Measurements from ENCODE around the gene C1QTNF8. TPM values are rescaled to one million over a fixed set of nuclear protein-coding genes. Genes with fewer than 3 reads are reported as not detected.

The C1QTNF8 gene, protein sequence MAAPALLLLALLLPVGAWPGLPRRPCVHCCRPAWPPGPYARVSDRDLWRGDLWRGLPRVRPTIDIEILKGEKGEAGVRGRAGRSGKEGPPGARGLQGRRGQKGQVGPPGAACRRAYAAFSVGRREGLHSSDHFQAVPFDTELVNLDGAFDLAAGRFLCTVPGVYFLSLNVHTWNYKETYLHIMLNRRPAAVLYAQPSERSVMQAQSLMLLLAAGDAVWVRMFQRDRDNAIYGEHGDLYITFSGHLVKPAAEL
- total RNA-seq (2014; rRNA removed; shearing (Covaris generic); ENCODE audit: low replicate concordance), result not detected in 2 replicates

GRCh38 chr16:1096169-1097082 lies at the start of gene C1QTNF8:
TSS of gene C1QTNF8 (minus strand) at chr16:1096244. CDS start at chr16:1094922, 1,322 bp downstream.
- no peaks in the 10 kb centered on the region for H3K36me3 ChIP-seq (ENCODE audit: insufficient read depth, low read length)
- H3K9me2 ChIP-seq (replicated peaks; ENCODE audit: insufficient read depth, low read length), result no peaks in the 10 kb centered on the region
- H3K4me3 ChIP-seq (ENCODE audit: low read length), result no peak within 1 kb of the TSS
- no peak within 1 kb of the TSS for H3K27ac ChIP-seq (ENCODE audit: low read length)
- H3K79me2 ChIP-seq (ENCODE audit: low read length), result no peaks in the 10 kb centered on the region
- H3K9ac ChIP-seq (ENCODE audit: low read length), result no peak within 1 kb of the TSS
- no peaks in the 10 kb centered on the region for H3K27me3 ChIP-seq (ENCODE audit: low read length)
- DNase-seq, result no peak
- no peak within 1 kb of the TSS for H3K4me2 ChIP-seq (ENCODE audit: low read depth, low read length, poor library complexity, severe bottlenecking)
- H2AFZ ChIP-seq (ENCODE audit: low read length), result no peak within 1 kb of the TSS
- H3K9me3 ChIP-seq (ENCODE audit: low read length), result no peaks in the 10 kb centered on the region
- peaks cover 8% of the 10 kb centered on the region; the same call in 1 of the 2 replicates for H4K20me1 ChIP-seq (ENCODE audit: insufficient read depth, low read depth, low read length)
- H3K4me1 ChIP-seq (ENCODE audit: low read length), result peaks cover 3% of the 10 kb centered on the region; the same call in 1 of the 2 replicates

- no peaks in the 10 kb centered on the region for H4K20me1 ChIP-seq (ENCODE audit: insufficient read depth, low read depth, low read length)
- H2AFZ ChIP-seq (ENCODE audit: low read length), result no peak overlapping the region
- no peaks in the 10 kb centered on the region for H3K9me2 ChIP-seq (replicated peaks; ENCODE audit: insufficient read depth, low read length)
- H3K27ac ChIP-seq (ENCODE audit: low read length), result no peak overlapping the region
- DNase-seq, result no peak
- no peaks in the 10 kb centered on the region for H3K27me3 ChIP-seq (ENCODE audit: low read length)
- H3K4me1 ChIP-seq (ENCODE audit: low read length), result no peaks in the 10 kb centered on the region
- H3K79me2 ChIP-seq (ENCODE audit: low read length), result no peaks in the 10 kb centered on the region
- H3K9ac ChIP-seq (ENCODE audit: low read length), result no peak overlapping the region
- no peaks in the 10 kb centered on the region for H3K36me3 ChIP-seq (ENCODE audit: insufficient read depth, low read length)
- H3K9me3 ChIP-seq (ENCODE audit: low read length), result no peaks in the 10 kb centered on the region
- H3K4me2 ChIP-seq (ENCODE audit: low read depth, low read length, poor library complexity, severe bottlenecking), result no peak overlapping the region
- no peak overlapping the region for H3K4me3 ChIP-seq (ENCODE audit: low read length)
These were observed 49.5 kb upstream of the C1QTNF8 start for GRCh38 chr16:1145383-1146100.

DNA sequence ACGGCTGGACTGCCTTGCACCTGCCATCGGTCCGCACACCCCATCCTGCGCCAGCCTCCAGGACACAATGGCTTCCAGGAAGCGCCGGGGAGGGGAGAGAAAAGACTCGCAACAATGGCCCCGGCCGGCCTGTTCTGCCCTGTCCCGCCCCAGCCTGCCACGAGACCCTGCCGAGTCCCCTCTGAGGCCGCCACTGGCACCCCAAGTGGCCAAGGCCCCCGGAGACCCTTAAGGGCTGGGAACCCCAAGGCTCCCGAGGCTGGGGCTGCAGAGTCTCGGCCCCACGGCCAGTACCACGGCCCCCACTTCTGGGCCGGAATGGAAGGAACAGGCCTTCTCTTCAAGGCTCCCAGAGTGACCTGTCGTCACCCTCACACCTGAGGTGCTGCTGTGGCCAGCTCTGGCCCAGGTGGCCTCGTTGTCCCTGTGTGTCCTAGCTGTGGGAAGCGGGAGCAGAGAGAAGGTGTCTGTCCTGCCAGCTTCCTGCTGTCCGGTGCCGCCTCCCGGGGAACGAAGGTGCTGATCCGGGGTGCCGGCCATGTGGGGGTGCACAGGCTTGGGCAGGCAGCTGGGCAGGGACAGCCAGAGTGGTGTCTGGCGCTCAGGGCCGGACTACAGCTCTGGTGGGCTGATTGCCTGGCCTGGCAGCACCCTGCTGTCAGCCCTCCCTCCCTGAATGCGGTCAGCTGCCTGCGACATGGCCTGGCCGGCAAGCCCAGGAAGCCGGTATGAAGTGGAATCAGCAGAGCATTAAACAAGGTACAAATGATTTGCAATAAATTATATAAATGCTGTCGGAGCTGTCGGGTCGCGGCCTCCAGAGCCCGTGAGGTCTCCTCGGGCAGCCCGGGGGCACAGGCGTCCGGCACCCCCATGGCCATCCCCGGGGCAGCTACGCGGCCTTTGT lies 48.7 kb upstream of the C1QTNF8 start:
- no peaks in the 10 kb centered on the region for H3K27me3 ChIP-seq (ENCODE audit: low read length)
- H3K9me2 ChIP-seq (replicated peaks; ENCODE audit: insufficient read depth, low read length), result no peaks in the 10 kb centered on the region
- H3K4me1 ChIP-seq (ENCODE audit: low read length), result no peaks in the 10 kb centered on the region
- H3K79me2 ChIP-seq (ENCODE audit: low read length), result no peaks in the 10 kb centered on the region
- H3K4me3 ChIP-seq (ENCODE audit: low read length), result no peak overlapping the region
- H3K4me2 ChIP-seq (ENCODE audit: low read depth, low read length, poor library complexity, severe bottlenecking), result no peak overlapping the region
- no peak for DNase-seq
- H3K9ac ChIP-seq (ENCODE audit: low read length), result no peak overlapping the region
- H3K36me3 ChIP-seq (ENCODE audit: insufficient read depth, low read length), result no peaks in the 10 kb centered on the region
- H3K27ac ChIP-seq (ENCODE audit: low read length), result no peak overlapping the region
- no peak overlapping the region for H2AFZ ChIP-seq (ENCODE audit: low read length)
- no peaks in the 10 kb centered on the region for H4K20me1 ChIP-seq (ENCODE audit: insufficient read depth, low read depth, low read length)
- no peaks in the 10 kb centered on the region for H3K9me3 ChIP-seq (ENCODE audit: low read length)

DNA sequence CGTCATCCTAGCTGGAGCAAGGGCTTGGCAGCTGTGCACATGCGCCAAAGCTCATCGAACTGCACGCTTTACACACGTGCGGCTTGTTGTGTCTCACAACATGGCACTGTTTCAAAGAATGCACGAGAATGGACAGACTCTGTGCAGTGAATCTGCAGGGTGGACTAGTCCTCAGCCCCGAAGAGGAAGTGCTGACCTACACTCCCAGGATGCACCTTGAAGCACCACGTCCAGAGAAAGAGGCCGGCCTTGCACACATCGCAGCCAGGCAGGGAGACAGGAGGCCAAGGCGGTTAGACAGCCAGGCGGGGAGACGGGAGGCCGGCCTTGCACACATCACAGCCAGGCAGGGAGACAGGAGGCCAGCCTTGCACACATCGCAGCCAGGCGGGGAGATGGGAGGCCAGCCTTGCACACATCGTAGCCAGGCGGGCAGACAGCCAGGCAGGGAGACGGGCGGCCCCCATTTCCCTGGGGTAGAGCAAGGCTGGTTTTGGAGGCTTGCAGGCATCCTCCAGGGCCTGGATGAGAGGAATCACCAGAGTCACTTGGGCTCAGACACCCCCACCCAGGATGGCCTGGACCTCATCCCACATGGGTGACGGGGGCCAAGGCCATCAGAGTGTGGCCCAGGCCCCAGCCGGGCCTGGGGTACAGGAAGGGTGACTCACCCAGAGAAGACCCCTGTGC lies 47.9 kb upstream of the C1QTNF8 start:
- H4K20me1 ChIP-seq (ENCODE audit: insufficient read depth, low read depth, low read length), result no peaks in the 10 kb centered on the region
- H3K27ac ChIP-seq (ENCODE audit: low read length), result no peak overlapping the region
- no peaks in the 10 kb centered on the region for H3K36me3 ChIP-seq (ENCODE audit: insufficient read depth, low read length)
- no peak overlapping the region for H3K4me2 ChIP-seq (ENCODE audit: low read depth, low read length, poor library complexity, severe bottlenecking)
- no peaks in the 10 kb centered on the region for H3K4me1 ChIP-seq (ENCODE audit: low read length)
- DNase-seq, result no peak
- no peaks in the 10 kb centered on the region for H3K9me3 ChIP-seq (ENCODE audit: low read length)
- no peaks in the 10 kb centered on the region for H3K79me2 ChIP-seq (ENCODE audit: low read length)
- no peaks in the 10 kb centered on the region for H3K27me3 ChIP-seq (ENCODE audit: low read length)
- H3K9ac ChIP-seq (ENCODE audit: low read length), result no peak overlapping the region
- no peaks in the 10 kb centered on the region for H3K9me2 ChIP-seq (replicated peaks; ENCODE audit: insufficient read depth, low read length)
- no peak overlapping the region for H3K4me3 ChIP-seq (ENCODE audit: low read length)
- H2AFZ ChIP-seq (ENCODE audit: low read length), result no peak overlapping the region

GRCh38 chr16:1142911-1143310 lies 46.9 kb upstream of the C1QTNF8 start:
- Histone ChIP-seq H3K36me3 (ENCODE audit: insufficient read depth, low read length) (no peaks in the 10 kb centered on the region), H3K4me1 (ENCODE audit: low read length) (no peaks in the 10 kb centered on the region), H3K27ac (ENCODE audit: low read length) (no peak overlapping the region), H3K4me2 (ENCODE audit: low read depth, low read length, poor library complexity, severe bottlenecking) (no peak overlapping the region), H3K9me3 (ENCODE audit: low read length) (no peaks in the 10 kb centered on the region), H3K9me2 (replicated peaks; ENCODE audit: insufficient read depth, low read length) (no peaks in the 10 kb centered on the region), H4K20me1 (ENCODE audit: insufficient read depth, low read depth, low read length) (no peaks in the 10 kb centered on the region), H3K27me3 (ENCODE audit: low read length) (no peaks in the 10 kb centered on the region), H2AFZ (ENCODE audit: low read length) (no peak overlapping the region), H3K9ac (ENCODE audit: low read length) (no peak overlapping the region), H3K4me3 (ENCODE audit: low read length) (no peak overlapping the region), H3K79me2 (ENCODE audit: low read length) (no peaks in the 10 kb centered on the region)
- no peak for DNase-seq

DNA sequence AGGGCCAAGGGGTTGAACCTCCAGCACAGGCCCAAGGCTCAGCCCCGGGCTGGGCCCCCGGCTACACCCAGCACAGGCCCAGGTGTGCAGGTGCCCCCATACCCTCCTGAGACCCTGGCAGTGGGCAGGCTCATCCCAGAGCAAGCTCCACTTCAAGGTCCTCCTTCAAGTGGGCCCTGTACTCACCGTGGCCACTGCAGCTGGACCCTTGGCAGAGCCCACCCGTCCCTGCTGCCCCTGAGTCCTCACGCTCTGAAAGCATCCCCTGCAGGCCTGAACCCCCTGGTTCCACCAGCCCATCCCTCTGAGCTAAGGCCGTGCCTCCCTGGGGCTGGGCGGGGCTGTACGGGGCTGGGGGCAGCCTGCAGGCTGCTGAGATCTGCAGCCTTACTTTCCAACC lies 45.7 kb upstream of the C1QTNF8 start:
- H3K9ac ChIP-seq (ENCODE audit: low read length), result no peak overlapping the region
- H3K36me3 ChIP-seq (ENCODE audit: insufficient read depth, low read length), result no peaks in the 10 kb centered on the region
- no peaks in the 10 kb centered on the region for H4K20me1 ChIP-seq (ENCODE audit: insufficient read depth, low read depth, low read length)
- H3K4me1 ChIP-seq (ENCODE audit: low read length), result no peaks in the 10 kb centered on the region
- no peak overlapping the region for H2AFZ ChIP-seq (ENCODE audit: low read length)
- DNase-seq, result no peak
- no peak overlapping the region for H3K27ac ChIP-seq (ENCODE audit: low read length)
- no peaks in the 10 kb centered on the region for H3K79me2 ChIP-seq (ENCODE audit: low read length)
- H3K9me3 ChIP-seq (ENCODE audit: low read length), result no peaks in the 10 kb centered on the region
- no peak overlapping the region for H3K4me2 ChIP-seq (ENCODE audit: low read depth, low read length, poor library complexity, severe bottlenecking)
- no peak overlapping the region for H3K4me3 ChIP-seq (ENCODE audit: low read length)
- no peaks in the 10 kb centered on the region for H3K27me3 ChIP-seq (ENCODE audit: low read length)
- no peaks in the 10 kb centered on the region for H3K9me2 ChIP-seq (replicated peaks; ENCODE audit: insufficient read depth, low read length)

DNA sequence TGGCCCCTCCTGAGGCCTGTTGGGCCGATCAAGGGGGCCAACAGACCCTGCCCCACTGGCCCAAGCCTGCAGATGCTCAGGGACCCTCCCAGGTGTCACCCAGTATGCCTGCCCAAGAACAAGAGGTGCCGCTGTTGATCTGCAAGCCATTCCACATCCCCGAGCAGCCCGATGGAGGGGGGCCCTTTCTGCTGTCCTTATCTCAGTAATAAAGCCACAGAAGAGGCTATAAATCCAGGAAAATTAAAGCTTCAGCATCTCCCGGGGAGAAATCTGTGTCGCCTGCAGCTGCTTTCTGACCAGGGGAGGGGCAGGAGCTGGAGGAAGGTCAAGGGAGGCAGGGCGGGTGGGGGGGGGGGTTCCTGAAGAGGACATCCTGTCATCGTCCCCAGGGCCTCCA lies 45.1 kb upstream of the C1QTNF8 start:
- DNase-seq, result no peak
- no peaks in the 10 kb centered on the region for H3K9me2 ChIP-seq (replicated peaks; ENCODE audit: insufficient read depth, low read length)
- no peaks in the 10 kb centered on the region for H4K20me1 ChIP-seq (ENCODE audit: insufficient read depth, low read depth, low read length)
- H3K4me1 ChIP-seq (ENCODE audit: low read length), result no peaks in the 10 kb centered on the region
- no peak overlapping the region for H3K9ac ChIP-seq (ENCODE audit: low read length)
- H3K79me2 ChIP-seq (ENCODE audit: low read length), result no peaks in the 10 kb centered on the region
- H2AFZ ChIP-seq (ENCODE audit: low read length), result no peak overlapping the region
- no peak overlapping the region for H3K4me3 ChIP-seq (ENCODE audit: low read length)
- H3K4me2 ChIP-seq (ENCODE audit: low read depth, low read length, poor library complexity, severe bottlenecking), result no peak overlapping the region
- H3K27me3 ChIP-seq (ENCODE audit: low read length), result no peaks in the 10 kb centered on the region
- no peaks in the 10 kb centered on the region for H3K36me3 ChIP-seq (ENCODE audit: insufficient read depth, low read length)
- no peak overlapping the region for H3K27ac ChIP-seq (ENCODE audit: low read length)
- H3K9me3 ChIP-seq (ENCODE audit: low read length), result no peaks in the 10 kb centered on the region

All from Karpas-422 (cell line).